ENCODE data around the gene SARS1. TPM values are rescaled to one million over a fixed set of nuclear protein-coding genes. Genes with fewer than 3 reads are reported as not detected.

SARS1 gene
- total RNA-seq, 4 donors from 2014 or later, result 154 to 172 (median 165) TPM

DNA sequence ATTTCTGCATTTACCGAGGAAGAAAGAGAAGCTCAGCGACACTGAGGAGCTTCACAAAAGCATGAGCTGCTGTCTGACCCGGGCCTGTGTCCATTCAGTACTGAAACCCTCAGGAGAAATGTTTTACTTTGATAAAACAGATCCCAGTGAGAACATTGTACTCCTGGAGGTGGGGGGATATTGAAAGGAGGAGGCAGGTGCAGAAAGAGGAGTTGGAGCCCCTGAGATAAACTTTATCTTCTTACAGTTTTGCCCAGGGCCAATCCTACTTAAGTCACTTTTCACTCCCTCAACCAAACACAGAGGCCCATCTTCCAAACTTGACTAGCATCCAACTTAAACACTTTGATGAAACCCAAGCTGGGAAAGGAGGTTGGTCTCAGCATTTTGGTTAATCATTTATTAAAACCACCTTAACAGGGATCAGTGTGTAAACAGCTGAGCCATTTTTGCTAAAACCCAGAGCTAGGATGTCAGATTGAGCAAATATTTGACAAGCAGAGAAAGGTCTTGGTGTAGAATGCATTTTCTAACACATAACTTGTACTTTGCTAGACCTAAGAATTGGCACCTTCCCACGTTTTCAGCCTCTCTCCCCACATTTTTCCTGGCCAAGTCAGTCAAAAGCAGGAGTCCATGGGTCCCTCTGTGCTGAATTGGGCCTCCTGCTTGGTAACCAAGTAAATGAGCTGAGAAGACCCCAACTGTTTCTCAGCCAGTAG, 32.5 kb upstream of the SARS1 start:
- no peak for DNase-seq (ENCODE audit: low spot score in 2 of 2)
- H3K4me3 ChIP-seq (ENCODE audit: low read depth, poor library complexity, severe bottlenecking), result no peak overlapping the region
- intact Hi-C loops (cut with DNase I; ENCODE audit: low total_unique reads), result no loop called here
- 42% methylated on average over 4 of the region's 4 CpGs for WGBS, 2 donors
- TF ChIP-seq POLR2A (IDR thresholded peaks at IDR 0.05), result no peak
- TF ChIP-seq, protein P1, sequence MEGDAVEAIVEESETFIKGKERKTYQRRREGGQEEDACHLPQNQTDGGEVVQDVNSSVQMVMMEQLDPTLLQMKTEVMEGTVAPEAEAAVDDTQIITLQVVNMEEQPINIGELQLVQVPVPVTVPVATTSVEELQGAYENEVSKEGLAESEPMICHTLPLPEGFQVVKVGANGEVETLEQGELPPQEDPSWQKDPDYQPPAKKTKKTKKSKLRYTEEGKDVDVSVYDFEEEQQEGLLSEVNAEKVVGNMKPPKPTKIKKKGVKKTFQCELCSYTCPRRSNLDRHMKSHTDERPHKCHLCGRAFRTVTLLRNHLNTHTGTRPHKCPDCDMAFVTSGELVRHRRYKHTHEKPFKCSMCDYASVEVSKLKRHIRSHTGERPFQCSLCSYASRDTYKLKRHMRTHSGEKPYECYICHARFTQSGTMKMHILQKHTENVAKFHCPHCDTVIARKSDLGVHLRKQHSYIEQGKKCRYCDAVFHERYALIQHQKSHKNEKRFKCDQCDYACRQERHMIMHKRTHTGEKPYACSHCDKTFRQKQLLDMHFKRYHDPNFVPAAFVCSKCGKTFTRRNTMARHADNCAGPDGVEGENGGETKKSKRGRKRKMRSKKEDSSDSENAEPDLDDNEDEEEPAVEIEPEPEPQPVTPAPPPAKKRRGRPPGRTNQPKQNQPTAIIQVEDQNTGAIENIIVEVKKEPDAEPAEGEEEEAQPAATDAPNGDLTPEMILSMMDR (IDR thresholded peaks at IDR 0.05), result no peak

DNA sequence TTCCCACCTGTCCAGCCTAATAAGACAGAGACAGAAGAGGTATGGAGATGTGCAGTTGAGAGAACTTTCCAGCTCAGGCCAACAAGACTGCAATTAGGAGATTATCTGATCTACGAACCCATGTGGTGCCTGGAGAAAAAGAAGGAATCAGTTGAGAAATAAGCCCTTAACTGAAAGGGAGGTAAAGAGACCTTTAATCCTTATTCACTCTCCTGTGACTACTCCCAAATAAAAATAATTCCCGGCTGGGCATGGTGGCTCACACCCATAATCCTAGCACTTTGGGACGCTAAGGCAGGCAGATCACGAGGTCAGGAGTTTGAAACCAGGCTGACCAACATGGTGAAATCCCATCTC, 31.9 kb upstream of the SARS1 start:
- DNase-seq (ENCODE audit: low spot score in 2 of 2), result no peak
- no peak overlapping the region for H3K4me3 ChIP-seq (ENCODE audit: low read depth, poor library complexity, severe bottlenecking)
- no peak for TF ChIP-seq POLR2A (IDR thresholded peaks at IDR 0.05)
- TF ChIP-seq, protein P1 (IDR thresholded peaks at IDR 0.05), result no peak
- intact Hi-C loops (cut with DNase I; ENCODE audit: low total_unique reads), result no loop called here
- WGBS, 2 donors, result 61 to 65% methylated on average over 4 of the region's 4 CpGs

- TF ChIP-seq, protein P1 (IDR thresholded peaks at IDR 0.05), result no peak
- no peak for TF ChIP-seq POLR2A (IDR thresholded peaks at IDR 0.05)
- H3K4me3 ChIP-seq (ENCODE audit: low read depth, poor library complexity, severe bottlenecking), result no peak overlapping the region
- WGBS, 2 donors, result 77 to 83% methylated on average over 3 of the region's 3 CpGs
- intact Hi-C loops (cut with DNase I; ENCODE audit: low total_unique reads), result no loop called here
- no peak for DNase-seq (ENCODE audit: low spot score in 2 of 2)
Measured at GRCh38 chr1:109183058-109183738, 30.5 kb upstream of the SARS1 start.

GRCh38 chr1:109184687-109185086, 29.0 kb upstream of the SARS1 start:
- DNase-seq (ENCODE audit: low spot score in 2 of 2), result no peak
- H3K4me3 ChIP-seq (ENCODE audit: low read depth, poor library complexity, severe bottlenecking), result no peak overlapping the region
- WGBS, 2 donors, result 88 to 89% methylated on average over 7 of the region's 7 CpGs
- intact Hi-C loops (cut with DNase I; ENCODE audit: low total_unique reads), result no loop called here
- no peak for TF ChIP-seq POLR2A (IDR thresholded peaks at IDR 0.05)
- TF ChIP-seq, protein P1 (IDR thresholded peaks at IDR 0.05), result no peak

- no peak for TF ChIP-seq POLR2A (IDR thresholded peaks at IDR 0.05)
- TF ChIP-seq, protein P1 (IDR thresholded peaks at IDR 0.05), result no peak
- whole genome bisulfite sequencing, 2 donors, result 74 to 77% methylated on average over 8 of the region's 8 CpGs
- intact Hi-C loops (cut with DNase I; ENCODE audit: low total_unique reads), result no loop called here
- no peak for DNase-seq (ENCODE audit: low spot score in 2 of 2)
- H3K4me3 ChIP-seq (ENCODE audit: low read depth, poor library complexity, severe bottlenecking), result no peak overlapping the region
Measured at GRCh38 chr1:109185357-109185756, 28.4 kb upstream of the SARS1 start.

All from lower leg skin (tissue), 4 donors.